Stimulated activated CD4-positive, alpha-beta T cell treated with anti-CD3 and anti-CD28 coated beads, Interleukin-15, amount 100 ng/mL, for 1 hour (primary cell): ENCODE measurements around the gene MOB3B.

Experiments
- DNase-seq, 2 donors: peaks; one replicate each; pipeline ENCODE4 v3.0.0-alpha.2; 2020; ENCODE audit warnings: low read depth in 1 of 2, low spot score in 1 of 2

MOB3B gene

DNA sequence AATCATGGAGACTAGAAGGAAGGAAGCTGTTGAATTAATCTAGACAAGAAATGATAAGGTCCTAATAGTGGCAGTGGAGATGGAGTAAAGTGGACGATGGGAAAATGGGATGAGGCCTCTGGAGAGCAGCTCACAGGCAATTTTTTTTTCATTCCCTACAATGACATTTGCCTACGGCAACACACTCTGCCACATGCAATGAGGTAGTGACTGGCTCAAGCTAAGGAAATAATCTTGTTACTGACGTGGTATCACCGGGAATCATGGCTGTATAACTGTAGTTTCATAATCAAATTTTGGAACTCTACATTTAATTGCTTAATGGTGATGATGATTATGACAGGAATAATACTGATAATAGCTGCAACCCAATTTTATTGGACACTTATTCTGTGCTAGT is 12.1 kb upstream of the MOB3B start:
- no peak for DNase-seq

DNA sequence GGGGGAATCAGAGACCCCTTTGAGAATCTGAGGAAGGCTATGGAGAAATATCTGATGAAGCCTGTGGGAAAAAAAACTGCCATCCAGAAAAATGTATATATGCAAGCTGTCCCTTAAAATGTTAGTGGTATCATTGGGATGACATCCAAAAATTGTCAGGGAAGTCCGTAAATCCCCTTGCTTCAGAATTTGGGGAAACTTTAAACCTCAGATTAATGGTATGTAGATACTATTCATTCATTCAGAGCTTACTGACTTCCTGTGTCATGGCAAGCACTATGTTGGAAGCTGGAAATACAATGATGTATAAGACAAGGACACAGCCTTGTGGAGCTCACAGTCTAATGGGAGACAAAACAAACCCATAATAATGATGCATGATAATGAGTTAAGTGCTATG is 10.9 kb upstream of the MOB3B start:
- no peak for DNase-seq

DNA sequence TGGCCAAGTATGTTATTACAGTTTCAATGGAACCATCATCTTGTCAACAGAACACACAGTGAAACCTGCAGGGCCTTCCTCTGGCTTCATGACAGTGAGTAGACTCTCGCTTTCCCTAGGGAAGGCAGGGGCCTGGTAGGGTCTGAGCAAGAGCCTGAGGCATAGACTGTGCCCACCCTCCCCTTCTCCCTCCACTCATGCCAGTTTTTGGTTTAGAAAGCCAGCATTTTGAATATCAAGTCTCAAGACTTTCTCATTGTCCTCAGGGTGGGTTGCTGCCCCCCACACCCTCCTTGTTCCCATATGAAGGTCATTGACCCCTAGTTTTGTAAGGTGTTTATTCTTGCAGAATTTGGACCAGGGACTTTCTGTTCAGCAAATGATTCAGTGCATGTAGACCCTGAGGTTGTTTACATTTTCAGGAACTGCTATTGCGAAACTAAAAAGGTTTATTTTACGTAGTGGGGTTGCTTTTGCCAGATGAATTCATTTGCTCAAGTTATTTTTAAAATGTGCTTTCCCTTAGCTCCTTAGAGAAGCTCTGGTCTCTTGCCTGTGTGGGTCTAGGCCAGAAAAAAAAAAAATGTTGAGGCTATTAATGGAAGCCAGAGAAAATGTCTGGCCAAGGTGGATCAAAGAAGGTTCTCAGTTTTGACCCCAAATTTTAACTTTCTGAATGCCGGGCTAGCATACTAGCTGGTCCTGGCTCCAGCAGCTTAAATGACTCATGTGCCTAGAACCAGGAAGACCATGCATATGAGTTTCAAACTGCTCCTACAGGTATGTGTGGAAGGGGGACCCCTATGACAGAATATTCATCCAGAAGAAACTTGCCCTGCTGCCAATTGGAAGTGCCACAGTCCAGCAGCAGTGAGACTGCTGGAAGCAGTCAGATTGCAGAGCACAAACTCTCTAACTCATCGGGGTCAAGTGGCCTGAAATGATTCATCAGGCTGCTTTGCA is 10.1 kb upstream of the MOB3B start:
- no peak for DNase-seq

DNA sequence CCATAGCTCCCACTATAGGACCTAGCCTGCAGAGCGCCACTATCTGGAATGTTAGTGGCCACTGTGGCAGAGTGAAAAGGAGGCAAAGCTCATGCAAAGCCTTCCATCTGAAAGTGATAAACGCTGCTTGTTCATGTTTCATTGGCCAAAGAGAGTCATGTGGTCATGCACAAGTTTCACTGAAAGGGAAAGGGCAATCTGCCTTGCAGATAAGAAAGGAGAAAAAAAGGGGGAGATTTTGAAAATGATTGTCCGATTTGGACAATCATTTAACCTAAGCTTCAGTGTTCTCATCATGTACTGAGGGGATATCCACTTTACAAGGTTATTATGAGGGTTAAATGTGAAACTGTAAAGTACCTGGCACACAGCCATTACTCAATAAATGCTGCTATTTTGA is 9.0 kb upstream of the MOB3B start:
- DNase-seq: no peak

DNA sequence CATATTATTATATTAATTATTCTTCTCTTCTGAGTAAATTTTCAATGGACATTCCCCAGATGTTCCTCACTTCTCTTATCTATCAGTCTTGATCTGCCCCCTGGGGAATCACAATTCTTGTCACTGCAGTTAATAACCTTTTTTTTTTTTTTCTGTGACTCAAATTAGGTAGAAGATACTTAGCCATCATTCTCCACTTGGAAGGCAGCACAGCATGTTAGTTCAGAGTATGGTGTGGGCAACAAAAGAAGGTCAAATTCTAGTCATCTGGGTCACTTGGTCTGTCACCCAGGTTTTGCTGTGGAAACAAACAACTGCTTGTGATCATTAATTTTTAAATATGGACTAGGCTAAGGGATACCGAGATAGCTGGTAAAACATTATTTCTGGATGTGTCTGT is 8.1 kb upstream of the MOB3B start:
- no peak for DNase-seq

DNA sequence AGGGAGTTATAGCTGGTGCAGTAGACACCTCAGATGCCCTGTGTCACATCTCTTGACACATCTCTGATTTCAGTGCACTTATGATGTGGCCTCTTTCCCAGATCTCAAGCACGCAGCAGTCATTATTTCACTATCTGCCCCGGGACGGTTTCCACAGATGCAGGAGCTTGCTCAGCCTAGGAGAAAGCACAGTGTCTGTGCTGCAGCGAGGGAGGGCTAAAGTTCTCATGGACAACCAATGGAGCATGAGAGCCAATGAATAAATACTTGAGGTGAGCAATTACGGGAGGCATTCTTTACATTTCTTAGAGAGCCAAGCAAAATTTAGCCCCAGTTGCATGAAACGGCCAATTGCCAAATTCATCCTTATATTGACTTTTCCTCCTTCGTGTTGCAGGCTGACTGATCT is 7.4 kb upstream of the MOB3B start:
- DNase-seq: no peak

DNA sequence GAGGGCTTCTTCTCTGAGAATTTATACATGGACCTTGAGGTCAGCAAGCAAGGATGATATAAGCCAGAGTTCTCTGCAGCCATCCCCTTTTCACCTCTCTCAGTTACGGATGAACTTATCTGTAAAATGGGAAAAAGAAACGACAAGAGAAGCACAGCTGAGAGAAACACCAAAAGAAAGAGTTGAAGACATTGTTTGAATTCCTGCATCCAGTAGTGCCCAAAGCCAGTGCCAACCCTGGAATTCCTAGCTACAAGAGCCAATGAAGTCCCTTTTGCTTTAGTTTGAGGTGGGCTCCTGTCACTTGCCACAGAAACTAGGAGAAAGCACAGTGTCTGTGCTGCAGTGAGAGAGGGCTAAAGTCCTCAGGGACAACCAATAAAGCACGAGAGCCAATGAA is 6.6 kb upstream of the MOB3B start:
- no peak for DNase-seq

DNA sequence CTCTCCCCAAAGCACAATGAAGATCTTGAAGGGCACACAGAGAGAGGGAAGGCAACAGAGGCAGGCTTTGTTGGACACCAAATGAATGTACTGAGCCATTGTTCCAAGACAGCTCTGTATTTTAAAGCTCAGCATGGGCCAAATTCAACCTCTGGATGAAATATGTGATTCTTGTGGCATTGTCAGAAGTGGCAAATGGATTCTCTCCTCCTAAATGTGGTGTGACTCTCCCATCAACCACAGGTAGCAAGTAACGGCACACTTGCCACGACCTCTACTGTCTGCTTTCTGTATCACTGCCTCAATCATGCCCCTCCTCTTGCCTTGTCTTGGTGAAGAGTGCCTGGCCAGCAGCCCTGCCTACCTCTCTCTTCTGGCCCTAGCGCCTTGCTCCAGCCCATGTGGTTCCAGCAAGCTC is 6.1 kb upstream of the MOB3B start:
- DNase-seq: no peak

DNA sequence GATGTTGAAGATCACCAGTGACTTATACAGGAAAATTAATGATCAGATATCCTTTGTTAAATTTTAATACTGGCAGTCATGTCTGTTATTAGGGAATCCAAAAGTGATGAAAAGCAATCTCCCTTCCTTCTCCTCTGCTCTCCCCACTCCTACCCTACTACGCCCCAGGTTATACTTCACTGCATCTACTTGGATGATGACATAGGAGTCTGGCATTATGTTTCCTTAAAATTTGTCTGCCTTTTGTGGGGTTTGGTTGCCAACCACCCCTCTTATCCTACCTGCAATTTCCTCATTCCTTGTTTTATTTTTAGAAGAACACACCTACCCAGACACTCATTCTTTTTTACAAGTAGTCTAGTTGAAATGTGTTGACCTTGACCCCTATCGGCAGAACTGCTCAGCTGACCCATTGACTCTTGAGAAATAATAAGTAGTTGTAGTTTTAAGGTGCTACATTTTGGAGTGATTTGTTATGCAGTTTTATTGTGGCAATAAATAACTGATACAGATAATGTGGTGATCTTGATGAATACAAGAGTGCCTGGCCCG is 5.1 kb upstream of the MOB3B start:
- DNase-seq: no peak

DNA sequence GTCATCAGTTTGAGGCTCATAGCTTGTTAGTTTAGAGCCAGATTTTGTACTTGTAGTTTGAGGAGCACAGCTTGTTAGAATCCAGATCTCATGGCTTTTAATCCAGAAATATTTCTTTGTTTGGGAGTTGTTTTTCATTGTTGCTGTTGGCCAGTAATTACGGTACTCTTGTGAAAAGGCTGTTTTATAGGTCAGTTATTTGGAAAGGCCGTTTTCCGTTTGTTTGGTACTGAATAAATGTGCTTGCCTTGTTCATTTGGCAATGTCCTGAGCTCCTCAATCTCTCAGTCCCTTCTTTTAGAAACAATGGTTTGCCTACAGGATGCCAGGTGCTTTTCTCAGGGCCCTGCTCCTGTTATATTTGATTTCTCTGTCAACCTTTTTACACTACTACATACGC is 4.5 kb upstream of the MOB3B start:
- DNase-seq: no peak

DNA sequence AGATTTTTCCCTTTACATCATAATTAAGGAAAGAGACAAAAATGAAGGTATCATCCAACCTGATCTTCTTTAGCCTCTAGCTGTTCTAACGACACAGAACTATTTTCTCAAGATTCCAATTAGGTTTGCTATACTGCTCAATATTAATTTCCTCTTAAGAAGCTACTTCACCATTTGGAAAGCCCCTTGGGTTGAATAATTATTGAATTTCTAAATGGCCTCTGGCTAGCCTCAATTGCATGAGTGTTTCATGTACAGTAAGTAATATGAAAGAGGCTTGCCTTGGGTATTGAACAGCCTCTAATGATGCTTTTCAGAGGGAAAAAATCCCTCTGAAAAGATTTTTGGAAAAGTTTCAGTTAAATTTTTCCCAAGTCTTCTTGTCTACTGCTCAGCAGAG is 3.7 kb upstream of the MOB3B start:
- DNase-seq: no peak

DNA sequence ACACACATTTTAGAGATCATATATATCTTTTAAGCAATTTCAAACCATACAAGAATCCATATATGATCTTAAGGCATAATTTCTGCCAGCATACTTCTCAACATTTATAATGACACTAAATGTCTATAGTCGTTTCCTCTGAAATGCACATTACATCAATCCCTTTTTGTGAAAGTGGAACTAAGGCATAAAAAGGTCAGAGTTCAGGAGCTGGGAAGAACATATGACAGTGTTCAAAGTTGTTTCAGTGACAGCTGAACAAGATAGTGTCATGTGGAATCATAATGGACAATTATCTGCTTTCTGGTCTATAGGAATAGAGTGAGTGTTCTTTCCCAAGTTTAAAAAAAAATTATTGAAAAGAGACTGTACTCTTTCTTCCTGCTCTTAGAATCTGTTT is 2.4 kb upstream of the MOB3B start:
- DNase-seq: no peak

DNA sequence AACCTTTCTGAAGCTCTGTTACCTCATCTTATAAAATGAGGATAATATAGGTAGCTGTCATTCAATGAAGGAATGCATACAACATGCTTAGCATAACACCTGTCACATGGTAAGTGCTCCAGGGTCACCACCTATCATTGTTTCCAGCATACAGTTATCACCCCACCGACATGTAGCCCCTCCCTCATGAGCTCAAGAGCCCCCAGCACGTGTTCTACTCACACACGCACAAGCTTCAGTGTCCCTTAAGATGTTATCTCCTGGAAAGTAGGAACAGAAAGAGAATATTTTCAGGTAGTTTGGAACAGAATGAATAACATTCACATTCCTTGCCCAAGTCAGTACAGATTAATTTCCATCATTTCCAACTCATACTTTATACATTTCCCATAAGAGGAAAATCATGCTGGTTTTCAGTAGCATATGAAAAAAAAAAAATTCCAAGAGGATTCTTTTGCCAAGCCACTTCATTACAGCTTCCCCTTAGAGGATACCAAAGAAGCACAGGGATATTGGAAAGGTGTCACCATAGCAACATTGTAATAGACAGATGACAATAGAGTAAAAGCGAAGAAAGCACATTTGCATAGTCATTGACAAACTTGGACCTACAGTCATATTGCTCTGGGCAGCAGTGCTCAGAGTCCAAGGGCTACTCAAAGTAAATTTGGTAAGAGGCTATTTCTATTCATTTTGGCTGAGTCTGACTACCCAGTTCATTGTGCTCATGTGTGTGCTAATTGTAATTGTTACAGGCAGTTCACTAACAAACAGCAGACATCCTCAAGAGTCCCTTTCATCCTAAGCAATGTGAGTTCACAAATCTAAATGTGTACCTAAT is 1.5 kb upstream of the MOB3B start:
- DNase-seq: no peak

DNA sequence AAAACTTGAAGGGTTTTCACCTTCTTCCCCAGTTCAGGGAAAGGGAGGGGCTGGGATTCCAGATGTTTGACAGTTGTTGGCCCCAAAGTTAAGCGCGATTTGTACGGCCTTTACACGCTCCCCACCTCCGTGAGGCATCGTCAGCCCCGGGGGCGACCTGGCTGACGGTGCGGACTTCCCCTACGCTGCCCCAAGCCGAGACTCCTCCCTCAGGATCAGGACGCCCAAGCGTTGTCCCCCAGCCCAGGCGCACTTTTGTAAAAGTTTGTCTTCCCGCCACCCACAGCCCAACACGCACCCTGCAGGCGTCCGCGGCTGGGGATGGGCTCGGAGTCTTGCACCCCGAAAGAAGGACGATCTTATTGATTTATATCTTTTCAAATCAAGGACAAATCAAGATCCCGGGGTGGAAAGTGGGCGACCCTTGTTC is 713 bp downstream of the MOB3B start:
- DNase-seq: peak in 1 of 2 donors; percentile 12

DNA sequence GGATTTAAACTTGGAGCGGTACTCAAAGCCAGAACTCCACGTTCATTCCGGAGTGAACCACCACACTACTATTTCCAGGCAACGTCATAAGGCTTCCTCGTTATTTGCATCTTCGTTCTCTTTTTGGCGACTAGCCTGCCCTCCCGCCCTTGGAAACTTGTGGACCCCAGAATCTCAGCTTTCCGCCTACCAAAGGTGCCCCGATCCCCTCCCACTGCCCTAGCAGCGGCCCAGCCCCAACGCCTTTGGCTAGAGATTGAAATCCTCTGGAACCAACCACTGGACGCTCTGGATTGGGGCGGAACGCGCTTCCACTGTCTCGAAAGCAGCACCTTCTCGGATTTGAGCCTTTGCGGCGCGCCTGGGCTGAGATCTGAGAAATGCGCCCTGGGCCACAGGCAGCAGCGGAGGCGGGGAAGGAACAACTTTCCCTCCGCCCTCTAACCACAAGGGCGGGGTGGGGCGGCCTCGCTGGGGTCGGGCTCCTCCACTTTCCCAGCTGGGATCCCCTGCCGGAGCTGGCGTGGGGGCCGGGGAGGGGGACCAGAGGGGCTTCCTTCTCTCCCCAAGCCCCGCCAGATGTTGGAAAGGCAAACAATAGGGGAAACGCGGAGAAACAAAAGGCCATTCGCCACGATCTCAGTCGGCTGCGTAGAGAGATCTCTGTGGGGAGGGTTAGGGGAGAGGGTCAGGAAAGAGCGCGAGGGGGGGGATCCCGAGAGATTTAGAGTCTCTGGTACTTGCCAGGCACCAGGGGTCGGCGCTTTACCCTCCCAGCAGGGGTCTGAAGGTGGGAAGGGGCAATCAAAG is 1.3 kb downstream of the MOB3B start:
- DNase-seq: peak; percentile 9 to 10

DNA sequence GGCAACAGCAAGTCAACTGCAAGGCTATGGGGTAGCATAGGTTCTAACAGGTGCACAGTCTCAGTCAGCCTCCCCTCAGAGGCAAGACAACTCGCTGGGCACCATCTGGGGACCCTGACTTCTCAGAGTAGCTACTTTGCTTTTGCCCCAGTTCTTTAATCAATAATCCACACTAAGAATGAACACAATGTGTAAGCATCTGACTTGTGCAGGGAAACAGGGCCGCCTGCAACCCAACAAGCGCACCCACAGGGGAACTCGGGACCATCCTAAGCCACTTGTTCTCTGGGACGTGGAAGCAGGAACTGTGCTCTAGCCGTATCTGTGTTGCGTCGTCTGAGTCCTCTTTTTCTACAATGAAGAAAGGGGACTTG is 1.9 kb downstream of the MOB3B start:
- no peak for DNase-seq

DNA sequence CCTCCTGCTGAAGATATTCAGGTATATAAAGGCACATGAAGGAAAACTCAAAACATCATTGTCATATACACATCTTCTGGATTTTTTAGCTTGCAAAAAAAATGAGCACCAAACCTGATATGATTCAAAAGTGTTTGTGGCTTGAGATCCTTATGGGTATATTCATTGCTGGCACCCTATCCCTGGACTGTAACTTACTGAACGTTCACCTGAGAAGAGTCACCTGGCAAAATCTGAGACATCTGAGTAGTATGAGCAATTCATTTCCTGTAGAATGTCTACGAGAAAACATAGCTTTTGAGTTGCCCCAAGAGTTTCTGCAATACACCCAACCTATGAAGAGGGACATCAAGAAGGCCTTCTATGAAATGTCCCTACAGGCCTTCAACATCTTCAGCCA is 5.4 kb downstream of the MOB3B start, which contains the start of gene IFNK:
Gene IFNK (plus strand): TSS at position 55 of the 400 bp plus-strand sequence. CDS start 47 bp downstream, at position 102.
- DNase-seq: no peak

DNA sequence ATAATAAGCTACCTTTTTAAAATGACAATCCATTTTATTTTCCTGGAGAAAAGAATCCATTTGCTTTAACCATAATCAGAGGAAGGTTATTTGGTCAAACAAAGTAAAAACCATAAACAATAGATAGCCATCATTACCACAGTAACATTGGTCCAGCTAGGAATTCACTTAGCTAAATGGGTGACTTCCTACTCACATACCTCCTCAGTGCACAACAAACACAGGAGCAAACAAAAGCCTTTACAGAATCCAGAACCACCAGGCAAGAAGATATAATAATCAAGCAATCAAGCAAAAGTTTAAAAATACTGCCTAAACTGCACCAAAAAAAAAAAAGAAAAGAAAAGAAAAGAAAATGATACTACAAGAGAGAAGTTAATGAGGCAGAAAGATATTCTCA is 6.5 kb downstream of the MOB3B start:
- no peak for DNase-seq

DNA sequence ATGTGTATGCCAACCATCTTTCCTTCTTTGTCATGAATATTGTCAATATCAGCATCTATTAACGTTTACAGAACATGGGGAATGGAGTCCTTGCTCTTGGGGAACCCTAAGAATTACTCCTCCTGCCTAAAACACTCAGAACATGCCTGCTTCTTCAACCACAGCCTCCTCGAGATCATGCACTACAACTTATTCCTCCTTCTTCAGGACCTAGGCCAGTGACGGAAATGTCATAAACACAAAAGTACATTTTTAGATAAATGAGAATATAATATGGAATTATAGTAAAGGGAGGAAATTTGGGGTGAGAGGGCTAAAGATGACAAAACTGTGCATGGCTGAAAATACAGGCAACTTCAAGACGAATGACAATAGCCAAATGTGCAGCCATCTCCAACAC is 8.6 kb downstream of the MOB3B start:
- no peak for DNase-seq

DNA sequence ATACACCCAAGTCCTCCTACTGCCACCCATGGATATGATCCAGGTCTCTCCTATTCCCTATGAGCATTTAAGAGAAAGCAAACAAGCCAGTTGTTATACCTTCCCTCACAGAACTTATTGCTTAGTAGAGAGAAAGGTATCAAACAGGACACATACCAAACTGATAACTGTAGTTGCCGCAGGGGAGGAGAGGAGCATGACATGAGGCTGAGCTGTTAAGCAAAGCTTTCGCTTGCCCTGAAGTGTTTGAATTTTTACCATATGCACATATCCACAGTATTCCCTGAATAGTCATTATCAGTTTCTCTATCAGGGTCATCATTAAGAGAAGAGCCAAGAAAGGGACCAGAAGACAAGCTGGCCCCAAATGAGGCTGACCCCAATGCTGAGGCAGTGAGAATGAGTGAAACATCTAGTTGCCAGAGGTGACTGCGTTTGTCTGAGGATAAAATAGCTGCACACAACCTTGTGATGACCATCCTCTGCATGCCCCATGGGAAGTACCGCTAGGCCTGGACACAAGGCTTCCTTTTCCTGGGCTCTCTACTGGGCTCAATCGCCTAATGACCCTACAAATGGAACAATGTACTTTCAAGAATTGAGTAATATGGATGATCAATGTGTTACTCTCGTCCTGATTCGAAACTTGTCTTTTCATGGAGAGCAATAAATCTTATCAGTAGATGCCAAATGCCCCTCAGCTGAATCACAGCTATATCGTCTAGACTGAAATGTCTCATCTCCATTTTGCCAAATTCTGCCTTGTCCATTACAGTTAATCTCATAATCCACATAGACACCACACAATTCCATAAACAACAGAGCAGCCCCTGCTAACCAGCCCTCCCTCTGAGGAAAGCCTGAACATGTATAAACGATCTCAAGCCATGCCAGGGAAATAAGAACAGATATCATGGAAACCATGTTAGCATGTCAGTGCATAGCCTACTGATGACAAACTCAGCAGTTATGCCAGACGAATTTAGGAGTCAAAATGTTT is 9.8 kb downstream of the MOB3B start:
- no peak for DNase-seq
